ENCODE data around the gene WSCD2. TPM values are rescaled to one million over a fixed set of nuclear protein-coding genes. Genes with fewer than 3 reads are reported as not detected.

Gene WSCD2
- total RNA-seq, 2 donors from 2014 or later = 0.15 to 0.74 TPM

DNA sequence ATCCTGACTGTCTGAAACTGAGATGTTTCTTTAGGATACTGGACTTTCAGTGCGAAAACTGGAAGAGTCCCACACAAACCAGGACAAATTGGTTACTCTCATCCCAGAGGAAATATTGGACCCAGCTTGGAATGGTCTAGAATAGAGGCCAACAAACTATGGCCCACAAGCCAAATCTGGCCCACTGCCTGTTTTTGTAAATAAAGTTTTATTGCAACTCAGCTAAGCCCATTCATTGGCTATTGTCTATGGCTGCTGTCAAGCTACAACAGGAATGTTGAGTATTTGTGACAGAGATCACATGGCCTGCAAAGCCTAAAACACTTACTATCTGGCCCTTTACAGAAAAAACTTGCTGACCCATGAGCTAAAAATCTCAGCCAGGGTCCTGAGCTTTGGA is 6.5 kb downstream of the WSCD2 start:
- Histone ChIP-seq H3K9me3 (no peaks in the 10 kb centered on the region), H3K4me1 (no peaks in the 10 kb centered on the region), H3K9ac (ENCODE audit: low read depth in 2 of 2, low read length in 2 of 2) (no peak overlapping the region), H3K27me3 (no peaks in the 10 kb centered on the region), H3K36me3 (no peaks in the 10 kb centered on the region), H3K4me3 (no peak overlapping the region), H3K27ac (no peak overlapping the region)
- TF ChIP-seq, protein P1, sequence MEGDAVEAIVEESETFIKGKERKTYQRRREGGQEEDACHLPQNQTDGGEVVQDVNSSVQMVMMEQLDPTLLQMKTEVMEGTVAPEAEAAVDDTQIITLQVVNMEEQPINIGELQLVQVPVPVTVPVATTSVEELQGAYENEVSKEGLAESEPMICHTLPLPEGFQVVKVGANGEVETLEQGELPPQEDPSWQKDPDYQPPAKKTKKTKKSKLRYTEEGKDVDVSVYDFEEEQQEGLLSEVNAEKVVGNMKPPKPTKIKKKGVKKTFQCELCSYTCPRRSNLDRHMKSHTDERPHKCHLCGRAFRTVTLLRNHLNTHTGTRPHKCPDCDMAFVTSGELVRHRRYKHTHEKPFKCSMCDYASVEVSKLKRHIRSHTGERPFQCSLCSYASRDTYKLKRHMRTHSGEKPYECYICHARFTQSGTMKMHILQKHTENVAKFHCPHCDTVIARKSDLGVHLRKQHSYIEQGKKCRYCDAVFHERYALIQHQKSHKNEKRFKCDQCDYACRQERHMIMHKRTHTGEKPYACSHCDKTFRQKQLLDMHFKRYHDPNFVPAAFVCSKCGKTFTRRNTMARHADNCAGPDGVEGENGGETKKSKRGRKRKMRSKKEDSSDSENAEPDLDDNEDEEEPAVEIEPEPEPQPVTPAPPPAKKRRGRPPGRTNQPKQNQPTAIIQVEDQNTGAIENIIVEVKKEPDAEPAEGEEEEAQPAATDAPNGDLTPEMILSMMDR (IDR thresholded peaks at IDR 0.05) = no peak
- no peak for DNase-seq
- intact Hi-C loops (cut with DNase I) = no loop called here

DNA sequence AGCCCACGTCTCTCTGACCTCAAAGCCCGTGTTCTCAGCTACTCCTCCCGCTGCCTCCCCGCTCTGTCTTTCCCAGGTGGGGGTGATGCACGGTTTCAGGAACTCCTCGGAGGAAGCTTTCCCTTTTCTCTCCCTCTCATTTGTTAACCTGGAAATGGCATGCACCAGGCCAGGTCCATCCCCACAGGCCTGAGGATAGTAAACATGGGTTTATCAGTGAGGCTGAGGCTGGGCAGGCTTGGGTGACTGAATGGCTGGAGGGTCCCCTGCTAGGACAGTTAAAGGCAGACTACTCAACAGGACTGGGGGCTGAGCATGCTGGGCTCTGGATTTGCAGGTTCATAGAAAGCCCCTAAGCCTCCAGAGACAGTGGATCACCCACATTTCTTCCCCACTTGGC is 7.6 kb downstream of the WSCD2 start:
- no peaks in the 10 kb centered on the region for H3K36me3 ChIP-seq
- TF ChIP-seq, protein P1 (IDR thresholded peaks at IDR 0.05) = no peak
- no peak for DNase-seq
- H3K4me3 ChIP-seq = no peak overlapping the region
- H3K9ac ChIP-seq (ENCODE audit: low read depth in 2 of 2, low read length in 2 of 2) = no peak overlapping the region
- no peaks in the 10 kb centered on the region for H3K9me3 ChIP-seq
- H3K4me1 ChIP-seq = no peaks in the 10 kb centered on the region
- H3K27ac ChIP-seq = no peak overlapping the region
- intact Hi-C loops (cut with DNase I) = no loop called here
- no peaks in the 10 kb centered on the region for H3K27me3 ChIP-seq

DNA sequence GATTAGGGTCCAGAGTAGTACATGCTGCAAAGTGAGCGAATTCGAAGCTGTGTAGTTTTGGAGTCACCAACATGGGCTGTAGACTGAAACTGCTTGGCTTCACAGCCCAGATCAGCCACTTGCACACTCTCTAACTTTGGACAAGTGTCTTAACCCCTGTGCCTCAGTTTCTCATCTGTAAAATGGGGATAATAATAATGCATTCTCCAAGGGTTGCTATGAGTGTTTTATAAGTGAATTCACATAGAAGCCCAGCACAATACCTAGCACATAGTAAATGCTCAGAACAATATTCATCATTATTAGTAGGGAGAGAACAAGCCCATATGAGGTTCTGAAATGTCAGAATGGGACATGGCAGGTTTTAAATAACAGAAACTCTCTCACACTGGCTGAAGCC is 10.4 kb downstream of the WSCD2 start:
- no peak overlapping the region for H3K27ac ChIP-seq
- TF ChIP-seq, protein P1 (IDR thresholded peaks at IDR 0.05) = no peak
- no peaks in the 10 kb centered on the region for H3K9me3 ChIP-seq
- no peaks in the 10 kb centered on the region for H3K4me1 ChIP-seq
- H3K36me3 ChIP-seq = no peaks in the 10 kb centered on the region
- DNase-seq = no peak
- H3K9ac ChIP-seq (ENCODE audit: low read depth in 2 of 2, low read length in 2 of 2) = no peak overlapping the region
- no peak overlapping the region for H3K4me3 ChIP-seq
- intact Hi-C loops (cut with DNase I) = no loop called here
- no peaks in the 10 kb centered on the region for H3K27me3 ChIP-seq

DNA sequence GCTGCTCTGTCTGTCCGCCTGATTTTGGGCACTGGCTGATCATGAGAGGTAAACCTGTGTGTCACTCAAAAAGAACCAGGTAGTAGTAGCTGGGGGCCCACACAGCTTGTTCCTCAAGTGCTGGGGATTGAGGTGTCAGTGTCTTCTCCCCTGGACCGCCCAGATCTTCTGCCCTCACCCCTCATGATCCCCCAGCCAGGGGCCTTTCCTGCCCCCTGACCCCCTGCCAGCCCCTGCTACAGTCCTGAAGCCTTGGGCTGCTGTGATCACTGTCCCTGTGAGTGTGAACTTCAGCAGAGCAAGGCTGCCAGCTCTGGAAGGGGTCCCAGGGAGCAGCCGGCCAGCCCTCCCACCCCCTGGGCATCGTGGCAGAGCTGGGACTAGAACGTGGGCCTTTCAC is 11.4 kb downstream of the WSCD2 start:
- H3K9me3 ChIP-seq = no peaks in the 10 kb centered on the region
- intact Hi-C loops (cut with DNase I) = no loop called here
- no peaks in the 10 kb centered on the region for H3K4me1 ChIP-seq
- no peak overlapping the region for H3K27ac ChIP-seq
- H3K36me3 ChIP-seq = no peaks in the 10 kb centered on the region
- H3K9ac ChIP-seq (ENCODE audit: low read depth in 2 of 2, low read length in 2 of 2) = no peak overlapping the region
- no peaks in the 10 kb centered on the region for H3K27me3 ChIP-seq
- no peak for DNase-seq
- H3K4me3 ChIP-seq = no peak overlapping the region
- TF ChIP-seq, protein P1 (IDR thresholded peaks at IDR 0.05) = no peak

DNA sequence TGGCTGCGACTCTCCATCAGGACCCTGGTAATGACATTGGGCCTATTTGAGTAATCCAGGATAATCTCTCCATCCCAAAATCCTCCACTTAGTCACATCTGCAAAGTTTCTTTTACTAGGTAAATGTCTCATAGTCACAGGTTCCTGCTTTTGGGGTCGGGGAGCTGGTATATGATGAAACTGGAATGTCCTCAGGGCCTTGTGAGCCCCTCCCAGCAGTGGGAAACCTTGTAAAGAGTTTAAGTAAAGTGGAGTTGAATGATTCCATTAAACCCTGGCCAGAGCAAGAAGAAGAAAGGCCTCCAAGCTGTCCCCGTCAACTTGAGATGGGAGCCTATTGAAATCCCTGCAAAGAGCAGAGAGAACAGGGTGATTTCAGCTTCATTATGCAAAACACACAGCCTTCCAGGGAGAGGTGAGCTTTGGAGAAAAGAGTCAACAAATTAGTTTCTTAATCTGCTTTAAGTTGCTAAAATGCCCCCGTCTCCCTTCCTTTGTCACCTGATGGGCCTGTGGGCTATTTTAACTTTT is 12.6 kb downstream of the WSCD2 start:
- TF ChIP-seq, protein P1 (IDR thresholded peaks at IDR 0.05) = no peak
- DNase-seq = no peak
- no peak overlapping the region for H3K4me3 ChIP-seq
- H3K9me3 ChIP-seq = no peaks in the 10 kb centered on the region
- no peaks in the 10 kb centered on the region for H3K36me3 ChIP-seq
- no peak overlapping the region for H3K27ac ChIP-seq
- no peaks in the 10 kb centered on the region for H3K27me3 ChIP-seq
- no peak overlapping the region for H3K9ac ChIP-seq (ENCODE audit: low read depth in 2 of 2, low read length in 2 of 2)
- no peaks in the 10 kb centered on the region for H3K4me1 ChIP-seq
- intact Hi-C loops (cut with DNase I) = no loop called here

All from colonic mucosa (tissue), 4 donors.